Tibial artery (tissue), 4 donors: Measurements from ENCODE around the gene MYH3.
A peak's percentile ranks its signal among the peaks of the same experiment; 100 is the strongest.

Experiments used
- DNase-seq, 2 donors: peaks; one replicate each; pipeline ENCODE4 v3.0.0-alpha.2; 2019
- H3K27ac ChIP-seq, 2 donors: fragments of 200-600 bp; sonication (generic) in 1 of 2; 1 replicate in 1 of 2; 2 replicates in 1 of 2; pipeline ENCODE4 v1.5.1; 2018 to 2019; ENCODE audit warnings: mild to moderate bottlenecking in 1 of 2
- H3K27me3 ChIP-seq, 2 donors: fragments of 200-600 bp; sonication (generic) in 1 of 2; one replicate each; pipeline versions ENCODE4 v1.5.1 to v1.6.0; 2016 to 2019
- H3K36me3 ChIP-seq, 3 donors: fragments of 200-600 bp; sonication (generic) in 2 of 3; one replicate each; pipeline ENCODE4 v1.5.1; 2016 to 2019; ENCODE audit warnings: mild to moderate bottlenecking in 2 of 3
- H3K4me1 ChIP-seq, 4 donors: fragments of 200-600 bp; sonication (generic) in 2 of 4; 1 replicate in 3 of 4; 2 replicates in 1 of 4; pipeline ENCODE4 v1.5.1; 2016 to 2019
- H3K4me3 ChIP-seq, 2 donors: fragments of 200-600 bp; sonication (generic) in 1 of 2; 1 replicate in 1 of 2; 2 replicates in 1 of 2; pipeline ENCODE4 v1.5.1; 2018 to 2019; ENCODE audit warnings: mild to moderate bottlenecking in 2 of 2
- H3K9me3 ChIP-seq, 3 donors: fragments of 200-600 bp; sonication (generic) in 1 of 3; one replicate each; pipeline ENCODE4 v1.5.1; 2016 to 2019
- intact Hi-C: fragments of 100-400 bp; cut with DNase I; formaldehyde crosslinking; loops from one replicate; pipeline ENCODE4 v1.15.0; 2023; ENCODE audit warnings: low total_unique reads
- TF ChIP-seq, protein P1 (sequence below), 2 experiments: fragments of 200-600 bp in 1 of 2; fragments of 450-650 bp in 1 of 2; IDR thresholded peaks; one replicate each; pipeline ENCODE4 v1.5.1; 2017 to 2019; ENCODE audit warnings: antibody characterized with exemption in 2 of 2, mild to moderate bottlenecking in 1 of 2, moderate library complexity in 1 of 2

The MYH3 gene

DNA sequence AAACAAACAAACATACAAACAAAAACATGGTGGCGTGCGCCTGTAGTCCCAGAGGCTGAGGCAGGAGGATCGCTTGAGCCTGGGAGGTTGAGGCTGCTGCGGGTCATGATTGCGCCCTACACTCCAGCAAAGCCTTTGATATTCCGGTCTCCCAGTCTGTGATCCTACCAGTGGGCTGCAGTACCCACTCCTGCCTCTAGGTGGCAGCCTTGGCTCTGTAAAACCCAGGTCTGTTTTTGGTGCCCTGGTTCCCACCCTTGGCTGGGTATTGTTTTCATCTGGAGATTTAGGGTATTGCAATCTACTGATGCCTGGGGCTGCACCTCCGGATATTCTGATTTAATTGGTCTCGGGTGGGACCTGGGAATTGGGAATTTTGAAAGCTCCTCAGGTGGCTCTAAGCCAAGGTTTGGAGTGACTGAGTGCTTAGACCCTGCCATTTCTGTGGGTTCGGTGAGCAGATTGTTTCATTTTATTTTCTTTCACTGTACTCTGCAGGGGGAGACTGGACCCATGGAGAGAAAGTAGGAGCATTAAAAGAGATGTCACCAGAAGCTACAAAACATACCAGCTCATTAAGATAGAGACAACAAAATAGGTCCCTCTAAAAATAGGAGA lies 40.5 kb downstream of the MYH3 start:
- peaks cover 0 to 15% (median 11%) of the 10 kb centered on the region in 4 donors for H3K4me1 ChIP-seq
- H3K36me3 ChIP-seq: no peaks in the 10 kb centered on the region
- intact Hi-C loops: no loop called here
- no peaks in the 10 kb centered on the region for H3K9me3 ChIP-seq
- peak overlapping the region in 1 of 2 donors; percentile 52 for H3K27ac ChIP-seq
- no peak overlapping the region for H3K4me3 ChIP-seq
- TF ChIP-seq, protein P1, sequence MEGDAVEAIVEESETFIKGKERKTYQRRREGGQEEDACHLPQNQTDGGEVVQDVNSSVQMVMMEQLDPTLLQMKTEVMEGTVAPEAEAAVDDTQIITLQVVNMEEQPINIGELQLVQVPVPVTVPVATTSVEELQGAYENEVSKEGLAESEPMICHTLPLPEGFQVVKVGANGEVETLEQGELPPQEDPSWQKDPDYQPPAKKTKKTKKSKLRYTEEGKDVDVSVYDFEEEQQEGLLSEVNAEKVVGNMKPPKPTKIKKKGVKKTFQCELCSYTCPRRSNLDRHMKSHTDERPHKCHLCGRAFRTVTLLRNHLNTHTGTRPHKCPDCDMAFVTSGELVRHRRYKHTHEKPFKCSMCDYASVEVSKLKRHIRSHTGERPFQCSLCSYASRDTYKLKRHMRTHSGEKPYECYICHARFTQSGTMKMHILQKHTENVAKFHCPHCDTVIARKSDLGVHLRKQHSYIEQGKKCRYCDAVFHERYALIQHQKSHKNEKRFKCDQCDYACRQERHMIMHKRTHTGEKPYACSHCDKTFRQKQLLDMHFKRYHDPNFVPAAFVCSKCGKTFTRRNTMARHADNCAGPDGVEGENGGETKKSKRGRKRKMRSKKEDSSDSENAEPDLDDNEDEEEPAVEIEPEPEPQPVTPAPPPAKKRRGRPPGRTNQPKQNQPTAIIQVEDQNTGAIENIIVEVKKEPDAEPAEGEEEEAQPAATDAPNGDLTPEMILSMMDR (IDR thresholded peaks at IDR 0.05): peak; percentile 84 to 97
- peak; percentile 75 to 82 for DNase-seq
- H3K27me3 ChIP-seq: no peaks in the 10 kb centered on the region

DNA sequence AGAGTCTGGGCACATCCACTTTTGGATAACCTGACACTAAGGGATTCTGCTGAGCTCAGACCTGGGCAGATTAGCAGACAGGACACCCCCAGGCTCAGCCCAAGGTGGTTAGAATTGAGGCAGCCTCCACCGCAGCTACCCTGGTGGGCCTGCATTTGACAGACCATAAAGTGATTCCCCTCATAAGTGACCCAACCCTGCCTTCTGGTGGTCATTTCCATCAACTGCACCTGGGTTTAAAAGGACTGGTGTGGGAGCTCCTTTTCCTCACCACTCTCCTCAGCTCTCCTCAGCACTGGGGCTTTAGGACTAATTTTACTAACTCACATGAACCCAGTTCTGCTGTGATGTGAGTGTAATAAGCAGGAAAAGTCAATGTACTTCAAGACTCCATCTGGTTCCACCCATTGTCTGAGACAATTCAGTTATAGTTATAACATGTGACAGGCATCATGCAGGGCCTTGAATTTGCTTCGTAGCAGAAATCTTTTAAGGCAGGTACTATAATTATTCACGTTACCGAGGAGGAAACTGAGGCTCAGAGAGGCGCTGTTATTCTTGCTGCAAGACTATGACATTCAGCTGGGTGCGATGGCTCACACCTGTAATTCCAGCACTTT lies 42.5 kb downstream of the MYH3 start:
- peak in 1 of 2 donors; percentile 45 for DNase-seq
- Histone ChIP-seq H3K9me3 (no peaks in the 10 kb centered on the region), H3K36me3 (no peaks in the 10 kb centered on the region), H3K4me3 (no peak overlapping the region), H3K4me1 (peaks cover 0 to 15% (median 11%) of the 10 kb centered on the region in 4 donors), H3K27ac (no peak overlapping the region), H3K27me3 (no peaks in the 10 kb centered on the region)
- TF ChIP-seq, protein P1 (IDR thresholded peaks at IDR 0.05): peak; percentile 48 to 69
- intact Hi-C loops: loop anchor here (5.0 kb wide), 1 partner anchor 287 kb away; no protein-coding TSS in a partner anchor

DNA sequence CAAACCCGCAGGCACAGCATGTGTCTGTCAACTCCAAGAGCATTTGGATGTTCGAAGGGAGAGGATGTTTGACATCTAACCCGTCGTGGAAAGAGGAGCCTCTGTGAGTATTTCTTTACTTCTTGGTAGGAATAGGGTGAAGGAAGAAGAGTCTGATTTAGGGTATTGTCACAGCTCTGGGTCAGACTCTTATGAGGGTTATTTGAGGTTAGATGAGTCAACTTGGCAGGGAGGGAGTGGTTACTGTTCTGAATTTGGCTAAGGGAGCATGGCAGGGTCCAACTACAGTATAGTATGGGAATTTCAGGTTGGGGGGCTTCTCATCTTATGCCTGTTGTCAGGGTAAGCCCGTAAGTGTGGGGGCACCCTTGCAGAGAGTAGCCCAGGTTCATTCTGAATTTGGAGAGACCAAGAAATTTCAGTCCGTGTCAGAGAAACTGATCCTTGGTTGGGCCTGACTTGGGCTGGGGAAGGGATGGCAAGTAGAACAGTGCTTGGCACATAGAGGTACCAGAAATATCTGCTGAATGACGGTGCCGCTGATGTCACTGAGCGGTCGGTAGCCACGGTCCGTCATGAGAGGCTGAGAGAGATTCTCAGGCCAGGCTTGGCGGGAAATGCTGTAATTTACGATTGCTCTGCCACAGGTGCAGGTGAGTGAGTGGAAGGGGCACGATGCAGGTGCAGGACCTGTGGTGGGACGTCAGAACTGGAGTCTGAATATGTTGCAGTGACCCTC lies 43.2 kb downstream of the MYH3 start:
- intact Hi-C loops: loop anchor here (5.0 kb wide), 1 partner anchor 287 kb away; no protein-coding TSS in a partner anchor
- Histone ChIP-seq H3K9me3 (no peaks in the 10 kb centered on the region), H3K4me3 (no peak overlapping the region), H3K36me3 (no peaks in the 10 kb centered on the region), H3K4me1 (peaks cover 0 to 15% (median 11%) of the 10 kb centered on the region in 4 donors), H3K27me3 (no peaks in the 10 kb centered on the region), H3K27ac (no peak overlapping the region)
- no peak for DNase-seq
- TF ChIP-seq, protein P1 (IDR thresholded peaks at IDR 0.05): no peak

DNA sequence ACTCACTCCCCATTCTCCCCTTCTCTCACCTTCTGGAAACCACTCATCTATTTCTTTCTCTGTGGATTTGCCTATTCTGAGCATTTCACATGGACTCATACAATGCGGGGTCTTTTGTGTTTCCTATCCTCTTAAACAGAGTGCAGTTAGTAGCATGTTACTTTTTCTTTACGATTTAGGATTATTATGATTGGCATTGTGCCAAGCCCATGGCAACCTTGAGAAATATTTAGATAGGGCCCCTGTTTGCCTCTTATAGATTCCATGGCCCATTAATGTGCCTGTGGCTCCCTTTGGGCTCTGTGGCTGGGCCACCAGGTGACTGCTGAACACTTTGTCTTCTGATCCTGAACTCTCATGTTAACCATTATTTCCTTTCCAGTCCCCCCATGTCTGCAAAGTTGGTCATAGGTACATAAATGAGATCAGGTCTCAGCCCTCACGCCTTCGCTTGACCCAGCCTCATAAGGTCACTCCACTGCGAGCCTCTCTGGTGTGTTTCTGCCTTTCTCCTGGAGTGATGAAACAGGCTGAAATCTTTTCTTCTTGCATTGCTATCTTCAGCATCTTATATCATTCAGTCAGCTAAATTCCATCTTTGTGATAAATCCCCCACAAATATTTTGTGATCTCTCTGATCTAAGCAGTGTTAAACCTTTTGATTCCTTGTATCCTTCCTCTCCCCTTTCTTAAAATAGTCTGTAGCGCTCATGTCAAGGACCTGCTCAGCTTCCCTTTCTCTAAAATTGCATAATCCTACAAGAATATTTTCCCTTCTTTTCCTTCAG lies 44.0 kb downstream of the MYH3 start:
- no peak for DNase-seq
- no peaks in the 10 kb centered on the region for H3K27me3 ChIP-seq
- H3K27ac ChIP-seq: no peak overlapping the region
- H3K4me1 ChIP-seq: peaks cover 0 to 12% (median 9%) of the 10 kb centered on the region in 4 donors
- TF ChIP-seq, protein P1 (IDR thresholded peaks at IDR 0.05): no peak
- H3K9me3 ChIP-seq: no peaks in the 10 kb centered on the region
- intact Hi-C loops: loop anchor here (5.0 kb wide), 1 partner anchor 286 kb away; no protein-coding TSS in a partner anchor
- H3K36me3 ChIP-seq: no peaks in the 10 kb centered on the region
- no peak overlapping the region for H3K4me3 ChIP-seq

DNA sequence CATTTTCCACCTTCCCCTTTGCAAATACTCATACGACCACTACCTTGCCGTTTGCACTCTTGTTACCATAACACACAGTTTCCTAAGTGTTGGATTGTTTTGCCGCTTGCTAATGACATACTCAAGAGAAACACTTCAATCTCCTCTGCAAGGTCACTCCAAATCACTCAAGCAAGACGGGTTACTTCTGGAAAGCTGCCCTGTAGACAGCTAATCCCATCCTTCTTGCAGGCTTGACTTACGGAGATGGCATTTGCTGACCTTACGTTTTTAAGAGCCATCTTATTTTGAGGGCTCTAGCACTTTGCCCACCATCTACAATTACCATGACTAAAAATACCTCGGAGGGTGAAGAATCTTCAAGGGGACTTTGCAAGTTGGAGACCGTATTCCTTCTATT lies 46.2 kb downstream of the MYH3 start:
- no peak for DNase-seq
- Histone ChIP-seq H3K36me3 (no peaks in the 10 kb centered on the region), H3K27ac (no peak overlapping the region), H3K27me3 (no peaks in the 10 kb centered on the region), H3K9me3 (no peaks in the 10 kb centered on the region), H3K4me3 (no peak overlapping the region), H3K4me1 (peaks cover 0 to 6% (median 0%) of the 10 kb centered on the region in 4 donors)
- TF ChIP-seq, protein P1 (IDR thresholded peaks at IDR 0.05): no peak
- intact Hi-C loops: loop anchor here (5.0 kb wide), 1 partner anchor 284 kb away; no protein-coding TSS in a partner anchor
